Measurements from ENCODE around the gene ST7. TPM values are rescaled to one million over a fixed set of nuclear protein-coding genes. Genes with fewer than 3 reads are reported as not detected.

ST7 gene
- total RNA-seq (4.0 and 4.6 TPM in 2 replicates), polyA plus RNA-seq (1.3 and 2.3 TPM in 2 replicates), polyA minus RNA-seq (2.4 and 4.2 TPM in 2 replicates)
- 3.4 TPM for total RNA-seq (2013)

GRCh38 chr7:116953372-116953905 is at the start of gene ST7:
ST7 (plus strand) TSS chr7:116953501; CDS start chr7:116953541, 40 bp downstream.
- Histone ChIP-seq H3K4me2 (replicated peaks; ENCODE audit: low read depth, low read length, poor library complexity, severe bottlenecking) (peak within 1 kb of the TSS; percentile 95), H3K79me2 (ENCODE audit: control insufficient read depth, insufficient read depth, low read length) (no peaks in the 10 kb centered on the region), H3K27ac (ENCODE audit: low read length in 2 of 2) (peak within 1 kb of the TSS; percentile 33 to 46), H3K27me3 (replicated peaks in 1 of 4; ENCODE audit: control extremely low read depth in 1 of 4, control insufficient read depth in 3 of 4, insufficient read depth in 4 of 4, low read length in 3 of 4) (peaks cover 0 to 19% (median 2%) of the 10 kb centered on the region in 4 experiments), H4K20me1 (ENCODE audit: control insufficient read depth, insufficient read depth, low read length, poor library complexity, severe bottlenecking) (no peaks in the 10 kb centered on the region), H3K4me1 (ENCODE audit: control insufficient read depth in 2 of 2, insufficient read depth in 2 of 2, low read length in 2 of 2) (peaks cover 12 to 13% of the 10 kb centered on the region in 2 donors), H3K4me3 (ENCODE audit: control extremely low read depth in 1 of 5, extremely low read depth in 1 of 5, insufficient read depth in 1 of 5, low read depth in 2 of 5, low read length in 4 of 5) (peak within 1 kb of the TSS; percentile 56 to 80 (median 71)), H3K36me3 (replicated peaks in 1 of 2; ENCODE audit: control extremely low read depth in 1 of 2, control insufficient read depth in 1 of 2, extremely low read depth in 1 of 2, insufficient read depth in 2 of 2, low read length in 1 of 2) (no peaks in the 10 kb centered on the region), H3K9ac (ENCODE audit: low read length) (peak within 1 kb of the TSS; percentile 80), H3K9me3 (ENCODE audit: control extremely low read depth in 1 of 3, control insufficient read depth in 2 of 3, insufficient read depth in 1 of 3, low read length in 2 of 3) (no peaks in the 10 kb centered on the region), H2AFZ (ENCODE audit: insufficient read depth, low read depth, low read length, poor library complexity, severe bottlenecking) (peak within 1 kb of the TSS; percentile 86)
- under 1% methylated on average over 77 of the region's 77 CpGs for WGBS (ENCODE audit: insufficient coverage)
- peak within 1 kb of the TSS; percentile 97 for H3K4me3 Mint-ChIP-seq
- ATAC-seq (ENCODE audit: low read depth), result peak; percentile 78
- H3K27ac Mint-ChIP-seq, result peak within 1 kb of the TSS; percentile 93
- H3K27me3 Mint-ChIP-seq, result peaks cover 3% of the 10 kb centered on the region
- ChIA-PET CTCF (interaction anchor here (1.1 kb wide), 2 partner anchors 21 to 173 kb away, joined by 3 to 4 read pairs; no protein-coding TSS in a partner anchor), POLR2A (no interaction called here)
- H3K9me3 Mint-ChIP-seq (ENCODE audit: insufficient read depth), result no peaks in the 10 kb centered on the region
- peak; percentile 80 for DNase-seq
- TF ChIP-seq CTCF (IDR thresholded peaks at IDR 0.05) (no peak), EZH2 (IDR thresholded peaks at IDR 0.05; ENCODE audit: borderline replicate concordance, insufficient read depth, low read depth, low read length, poor library complexity, severe bottlenecking) (no peak)
- peaks cover 20% of the 10 kb centered on the region for H3K4me1 Mint-ChIP-seq
- intact Hi-C loops (cut with micrococcal nuclease), result loop anchor here (1.0 to 10.0 kb wide), 2 partner anchors 91 to 429 kb away; partner anchors contain the start of genes CAPZA2 and CAV1

- ATAC-seq (ENCODE audit: low read depth), result no peak
- POLR2A ChIA-PET, result no interaction called here
- no peaks in the 10 kb centered on the region for H3K9me3 Mint-ChIP-seq (ENCODE audit: insufficient read depth)
Measured at GRCh38 chr7:116906391-116906790, 46.9 kb upstream of the ST7 start.

More at GRCh38 chr7:116906391-116906790, 46.9 kb upstream of the ST7 start:
- H3K9me3 ChIP-seq (ENCODE audit: control extremely low read depth in 1 of 3, control insufficient read depth in 2 of 3, insufficient read depth in 1 of 3, low read length in 2 of 3), result no peaks in the 10 kb centered on the region
- peaks cover 6% of the 10 kb centered on the region for H4K20me1 ChIP-seq (ENCODE audit: control insufficient read depth, insufficient read depth, low read length, poor library complexity, severe bottlenecking)
- Mint-ChIP-seq H3K27me3 (no peaks in the 10 kb centered on the region), H3K27ac (no peak overlapping the region), H3K4me1 (peaks cover under 1% of the 10 kb centered on the region), H3K4me3 (no peak overlapping the region)
- H3K4me3 ChIP-seq (ENCODE audit: control extremely low read depth in 1 of 5, extremely low read depth in 1 of 5, insufficient read depth in 1 of 5, low read depth in 2 of 5, low read length in 4 of 5), result no peak overlapping the region
- no peaks in the 10 kb centered on the region for H3K79me2 ChIP-seq (ENCODE audit: control insufficient read depth, insufficient read depth, low read length)
- no peak overlapping the region for H3K9ac ChIP-seq (ENCODE audit: low read length)
- no peaks in the 10 kb centered on the region for H3K4me1 ChIP-seq (ENCODE audit: control insufficient read depth in 2 of 2, insufficient read depth in 2 of 2, low read length in 2 of 2)
- no peak for DNase-seq
- TF ChIP-seq EZH2 (IDR thresholded peaks at IDR 0.05; ENCODE audit: borderline replicate concordance, insufficient read depth, low read depth, low read length, poor library complexity, severe bottlenecking) (no peak), CTCF (IDR thresholded peaks at IDR 0.05) (no peak)
- CTCF ChIA-PET, result no interaction called here
- no peak overlapping the region for H3K27ac ChIP-seq (ENCODE audit: low read length in 2 of 2)
- no peaks in the 10 kb centered on the region for H3K27me3 ChIP-seq (replicated peaks in 1 of 4; ENCODE audit: control extremely low read depth in 1 of 4, control insufficient read depth in 3 of 4, insufficient read depth in 4 of 4, low read length in 3 of 4)
- H2AFZ ChIP-seq (ENCODE audit: insufficient read depth, low read depth, low read length, poor library complexity, severe bottlenecking), result no peak overlapping the region
- H3K36me3 ChIP-seq (replicated peaks in 1 of 2; ENCODE audit: control extremely low read depth in 1 of 2, control insufficient read depth in 1 of 2, extremely low read depth in 1 of 2, insufficient read depth in 2 of 2, low read length in 1 of 2), result peaks cover 24 to 40% of the 10 kb centered on the region in 2 experiments
- no CpG with 5 or more reads among the region's 1 CpG for WGBS (ENCODE audit: insufficient coverage)
- H3K4me2 ChIP-seq (replicated peaks; ENCODE audit: low read depth, low read length, poor library complexity, severe bottlenecking), result no peak overlapping the region
- intact Hi-C loops (cut with micrococcal nuclease), result no loop called here
